Sciatic nerve (tissue), 2 donors: ENCODE data around the gene MAMDC2. TPM values are rescaled to one million over a fixed set of nuclear protein-coding genes. Genes with fewer than 3 reads are reported as not detected.
A peak's percentile ranks its signal among the peaks of the same experiment; 100 is the strongest.

Experiments used
- ATAC-seq: fragments of 200-7000 bp; cut with Tn5 transposase; one replicate; pipeline ENCODE4 v1.9.1; 2020; ENCODE audit warnings: mild to moderate bottlenecking, moderate library complexity
- DNase-seq: peaks from one replicate; pipeline ENCODE4 v3.0.0-alpha.2; 2020; ENCODE audit warnings: low spot score
- intact Hi-C: fragments of 100-400 bp; cut with DNase I; formaldehyde crosslinking; loops from one replicate; pipeline ENCODE4 v1.14.2; 2022
- total RNA-seq: library from RNA; stranded (reverse); fragmentation: NEBNext Ultra II Directional; extraction: Animal tissue kit (Norgen Biotek cat#: 25700); gene quantifications from one replicate; pipeline ENCODE4 v1.2.1, GENCODE V29; 2021
- donor health status: DM: no; HTN: no; CAD: no.
- donor health status: DM: no; HTN: no; CAD: no.

The MAMDC2 gene
- total RNA-seq, 1 donor from 2014 or later = 18.5 TPM

DNA sequence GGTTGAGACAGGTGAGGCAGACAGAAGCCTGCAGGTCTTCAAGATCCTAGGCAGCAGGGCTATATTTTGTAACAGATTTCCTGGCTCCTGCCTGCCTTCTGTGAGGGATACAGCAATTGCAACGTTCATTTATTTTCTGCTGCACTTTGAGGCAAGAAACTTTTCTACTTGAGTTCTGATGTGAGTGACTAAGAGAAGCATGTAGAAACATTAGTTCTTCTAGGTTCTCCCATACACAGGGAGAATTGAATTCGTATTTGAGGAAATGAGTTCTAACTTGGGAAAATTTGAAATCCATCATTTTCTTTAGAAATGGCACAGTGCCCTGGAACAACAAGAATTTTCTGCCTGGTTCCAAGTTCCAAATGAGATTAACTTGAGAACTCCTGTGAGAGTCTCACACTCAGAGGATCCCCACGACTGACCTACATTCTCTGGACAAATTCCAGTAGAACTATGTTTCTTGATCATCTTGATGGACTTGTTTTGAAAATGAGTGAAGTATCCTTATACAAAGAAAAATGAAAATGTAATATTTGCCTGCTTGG is 15.0 kb downstream of the MAMDC2 start:
- intact Hi-C loops = no loop called here
- peak; percentile 33 for ATAC-seq

GRCh38 chr9:70060148-70060882 is 16.7 kb downstream of the MAMDC2 start:
- intact Hi-C loops = no loop called here
- ATAC-seq = no peak
- DNase-seq = no peak

More for the DNA sequence above, 15.0 kb downstream of the MAMDC2 start:
- DNase-seq = no peak

DNA sequence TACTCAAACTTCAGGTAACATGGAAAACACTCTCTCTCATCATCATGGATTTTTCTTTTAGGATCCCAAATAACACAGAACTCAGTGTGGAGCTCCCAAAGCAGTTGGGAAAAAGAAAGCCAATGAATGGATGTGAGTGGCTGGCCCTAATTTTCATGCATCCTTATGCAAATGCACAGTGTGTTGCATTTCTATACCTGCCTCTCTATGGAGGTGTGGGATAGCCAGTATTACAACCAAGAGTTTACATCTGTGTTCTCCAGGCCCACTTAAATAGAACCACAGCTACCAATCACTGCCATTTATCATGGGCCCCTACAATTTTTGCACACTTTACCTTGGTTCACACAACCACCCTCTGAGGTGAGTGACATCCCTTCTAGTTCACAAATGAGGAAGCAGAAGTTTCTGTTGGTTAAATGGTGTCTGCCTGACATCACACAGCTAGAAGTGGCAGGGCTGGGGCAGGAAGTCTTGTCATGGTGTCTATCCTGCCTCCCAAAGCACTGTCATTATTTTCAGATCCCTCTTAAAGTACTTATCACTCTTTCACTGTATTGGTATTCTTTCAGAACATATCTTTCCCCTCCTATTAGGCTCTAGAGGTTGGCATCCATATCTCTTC is 17.3 kb downstream of the MAMDC2 start:
- intact Hi-C loops = no loop called here
- DNase-seq = no peak
- ATAC-seq = no peak

GRCh38 chr9:70061776-70062175 is 18.1 kb downstream of the MAMDC2 start:
- peak; percentile 27 for ATAC-seq
- DNase-seq = no peak
- intact Hi-C loops = no loop called here

DNA sequence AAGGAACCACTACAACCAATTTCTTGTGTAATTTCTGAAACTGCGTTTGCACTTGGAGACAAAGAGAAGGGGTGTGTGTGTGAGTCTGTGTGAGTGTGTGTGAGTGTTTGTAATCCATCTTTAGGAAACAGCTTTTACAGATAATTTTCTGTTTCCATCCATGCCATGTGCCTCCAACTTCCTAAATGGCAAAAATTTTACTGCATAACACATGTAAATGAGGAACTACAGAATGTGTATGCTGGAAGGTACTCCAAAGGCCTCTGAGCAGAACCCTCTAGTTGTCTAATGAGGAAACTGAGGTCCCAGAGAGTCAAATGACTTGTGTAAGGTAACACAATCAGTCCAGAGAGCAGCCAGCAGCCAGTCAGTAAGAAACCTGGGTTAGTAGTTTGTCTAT is 20.8 kb downstream of the MAMDC2 start:
- DNase-seq (no peak), ATAC-seq (no peak)
- intact Hi-C loops = no loop called here

DNA sequence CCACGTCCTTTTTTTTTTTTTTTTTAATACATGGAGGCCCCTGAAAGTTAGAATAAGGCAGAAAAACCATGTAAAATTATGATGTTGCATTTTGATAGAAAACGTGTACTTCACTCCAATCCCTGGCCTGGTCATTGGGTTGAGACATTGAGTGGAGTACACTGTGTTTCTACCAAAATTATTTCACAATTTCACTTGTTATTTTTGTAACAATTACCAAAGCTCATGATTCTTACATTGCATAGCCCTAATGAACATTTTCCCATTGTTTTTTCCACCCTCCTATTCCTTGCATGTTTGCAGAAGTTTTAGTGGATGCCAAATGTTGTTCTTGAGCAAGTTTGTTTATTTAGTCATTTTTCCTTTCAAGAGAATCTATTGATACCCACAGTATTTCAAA is 21.9 kb downstream of the MAMDC2 start:
- no peak for DNase-seq
- ATAC-seq = peak; percentile 86
- intact Hi-C loops = no loop called here

- intact Hi-C loops = no loop called here
- no peak for DNase-seq
- no peak for ATAC-seq
Observed at GRCh38 chr9:70066418-70066817, 22.8 kb downstream of the MAMDC2 start.

- ATAC-seq = no peak
- intact Hi-C loops = no loop called here
- no peak for DNase-seq
Observed at GRCh38 chr9:70066874-70067273, 23.2 kb downstream of the MAMDC2 start.

- ATAC-seq = peak; percentile 47
- intact Hi-C loops = no loop called here
- DNase-seq = no peak
Observed at GRCh38 chr9:70069704-70070103, 26.1 kb downstream of the MAMDC2 start.

DNA sequence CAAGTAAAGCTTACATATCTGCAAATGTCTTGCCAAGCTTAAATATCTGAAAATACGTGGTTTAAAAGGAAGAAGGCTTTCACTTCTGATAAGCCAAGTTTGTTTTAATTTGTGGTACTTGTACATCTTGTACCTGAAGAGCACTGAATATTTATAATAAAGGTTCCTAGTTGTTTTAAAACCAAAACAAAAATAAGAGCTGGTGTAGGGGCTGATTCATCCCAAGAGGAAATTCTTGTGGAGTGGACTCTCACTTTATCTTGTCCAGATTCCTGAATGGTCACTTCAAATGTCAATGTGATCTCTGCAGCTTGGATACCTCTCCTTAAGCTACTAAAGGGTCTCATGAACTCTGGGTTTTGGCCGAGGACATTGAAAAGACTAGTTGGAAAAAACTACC is 29.5 kb downstream of the MAMDC2 start:
- ATAC-seq = no peak
- intact Hi-C loops = no loop called here
- no peak for DNase-seq

DNA sequence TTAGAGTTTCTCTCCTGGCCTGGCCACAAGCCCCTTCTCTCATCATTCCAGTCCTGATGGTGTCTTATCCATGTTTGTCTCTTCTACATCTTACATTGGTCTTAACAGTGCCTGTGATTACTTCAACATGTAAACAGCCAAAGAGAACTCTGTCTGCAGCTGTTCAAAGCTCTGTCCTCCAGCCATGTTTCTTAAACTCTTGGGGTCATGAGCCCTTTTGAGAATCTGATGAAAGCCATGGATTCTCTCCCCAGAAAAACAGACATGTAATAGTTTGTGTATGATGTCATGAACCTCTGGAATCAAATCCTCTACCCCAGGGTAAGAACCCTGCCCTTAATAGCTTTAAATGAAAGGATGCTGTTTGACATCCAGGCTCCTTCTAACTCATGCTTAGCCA is 30.1 kb downstream of the MAMDC2 start:
- no peak for ATAC-seq
- DNase-seq = no peak
- intact Hi-C loops = no loop called here

GRCh38 chr9:70076678-70077077 is 33.0 kb downstream of the MAMDC2 start:
- no peak for ATAC-seq
- intact Hi-C loops = no loop called here
- DNase-seq = no peak

GRCh38 chr9:70079417-70080037 is 35.9 kb downstream of the MAMDC2 start:
- ATAC-seq = peak; percentile 43
- no peak for DNase-seq
- intact Hi-C loops = no loop called here

DNA sequence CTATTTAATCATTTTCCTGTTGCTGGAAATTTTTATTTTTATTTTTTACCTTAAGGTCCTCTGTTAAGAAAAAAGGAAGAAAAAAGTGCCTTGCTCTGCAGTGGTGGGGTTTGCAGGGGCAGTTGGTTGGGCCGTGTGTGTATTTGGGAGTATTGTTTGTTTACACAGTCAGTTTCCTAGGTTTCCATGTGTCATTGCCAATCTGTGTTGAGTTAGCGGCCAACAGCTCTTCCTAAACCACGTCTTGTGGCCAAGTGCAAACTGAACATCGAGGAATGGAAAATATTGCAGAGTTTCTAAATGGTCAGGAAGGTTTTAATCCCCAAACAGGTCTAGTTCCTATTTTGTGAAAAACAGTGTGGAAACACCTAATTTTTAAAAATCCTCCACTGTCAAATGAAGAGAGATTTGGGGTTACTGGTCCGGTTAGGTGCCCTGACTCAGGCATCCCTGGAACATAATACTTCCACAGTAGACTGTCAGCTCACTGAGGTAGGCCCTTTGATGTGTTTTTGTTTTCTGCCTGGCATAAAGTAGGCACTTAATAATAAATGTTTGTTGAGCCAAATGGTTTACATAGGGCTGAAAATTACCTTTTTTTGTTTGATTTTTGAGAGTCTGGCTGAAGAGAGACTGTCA is 37.0 kb downstream of the MAMDC2 start:
- DNase-seq (no peak), ATAC-seq (peak; percentile 94)
- intact Hi-C loops = no loop called here

DNA sequence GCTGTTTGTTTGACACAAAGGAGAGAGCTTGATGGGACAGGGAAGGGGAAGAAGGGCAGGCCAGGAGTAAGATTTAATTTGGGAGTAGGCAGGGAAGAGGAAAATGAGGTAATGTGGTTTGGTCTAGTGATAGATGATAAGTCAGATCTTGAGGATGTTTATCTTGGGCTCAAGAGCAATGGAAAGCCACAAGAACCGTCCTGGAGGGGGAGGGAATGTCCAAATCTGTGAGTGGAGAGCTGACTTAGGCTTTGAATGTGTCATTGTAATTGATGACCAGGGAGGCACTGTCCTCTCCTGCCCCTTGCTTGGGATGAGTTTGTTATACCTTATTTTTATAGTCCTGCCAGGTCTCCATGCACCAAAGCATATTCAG is 37.5 kb downstream of the MAMDC2 start:
- intact Hi-C loops = no loop called here
- no peak for DNase-seq

DNA sequence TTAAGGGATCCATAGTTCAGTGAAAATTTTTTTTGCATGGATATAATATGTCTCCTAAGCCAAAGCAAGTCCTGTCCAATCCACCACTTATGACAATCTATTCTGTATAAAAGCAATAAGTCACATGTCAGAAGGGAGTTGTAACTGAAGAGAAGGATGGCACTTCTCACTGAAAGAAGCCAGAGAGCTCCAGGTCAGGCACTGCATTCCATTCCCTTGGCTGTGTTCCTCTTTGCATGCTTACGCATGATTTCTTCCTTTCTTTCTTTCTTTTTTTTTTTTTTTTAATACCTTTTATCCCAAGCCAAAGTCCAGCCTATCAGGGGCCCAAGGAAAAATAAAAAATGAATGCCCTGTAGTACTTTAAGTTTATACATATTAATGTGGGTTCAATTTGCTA is 39.8 kb downstream of the MAMDC2 start:
- ATAC-seq = no peak
- DNase-seq = no peak
- intact Hi-C loops = no loop called here

More for the DNA sequence above, 37.5 kb downstream of the MAMDC2 start:
- ATAC-seq = peak; percentile 75

GRCh38 chr9:70085241-70085640 is 41.6 kb downstream of the MAMDC2 start:
- DNase-seq = no peak
- intact Hi-C loops = no loop called here
- no peak for ATAC-seq

DNA sequence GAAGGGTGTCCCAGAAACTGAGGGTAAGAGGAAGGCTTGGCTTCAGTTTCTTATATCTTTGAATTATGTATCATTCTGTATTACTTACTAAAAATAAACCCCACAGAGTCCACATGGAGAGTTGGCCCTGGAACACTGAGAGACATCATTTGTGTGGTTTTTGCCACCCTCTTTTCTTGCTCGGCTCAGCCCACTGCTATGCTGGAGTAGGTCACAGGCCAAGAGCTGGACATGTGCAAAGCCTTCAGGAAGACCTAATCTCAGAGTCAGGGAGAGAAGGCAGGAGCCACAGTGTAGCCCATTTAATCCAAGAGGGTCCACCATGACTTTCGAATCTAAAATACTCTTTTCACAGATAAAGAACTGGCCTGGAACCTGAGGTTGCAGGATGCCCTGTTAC is 47.5 kb downstream of the MAMDC2 start:
- ATAC-seq (no peak), DNase-seq (no peak)
- intact Hi-C loops = no loop called here

GRCh38 chr9:70091572-70091971 is 47.9 kb downstream of the MAMDC2 start:
- ATAC-seq = no peak
- no peak for DNase-seq
- intact Hi-C loops = no loop called here

GRCh38 chr9:70092190-70092589 is 48.5 kb downstream of the MAMDC2 start:
- DNase-seq (no peak), ATAC-seq (no peak)
- intact Hi-C loops = no loop called here
